CD4-positive, alpha-beta T cell treated with Interleukin-2 at 100 ng/mL for 4 hours (primary cell): ENCODE data around the gene PBX4.
A peak's percentile ranks its signal among the peaks of the same experiment; 100 is the strongest.

Experiments
- DNase-seq: peaks from one replicate; pipeline ENCODE4 v3.0.0-alpha.2; 2020; ENCODE audit warnings: low spot score

The PBX4 gene

GRCh38 chr19:19649155-19649554, 30.7 kb upstream of the PBX4 start:
- DNase-seq: no peak

- no peak for DNase-seq
Observed at GRCh38 chr19:19647037-19647835, 28.7 kb upstream of the PBX4 start.

- no peak for DNase-seq
Observed at GRCh38 chr19:19645233-19645870, 26.9 kb upstream of the PBX4 start.

GRCh38 chr19:19644054-19644388, 25.5 kb upstream of the PBX4 start:
- no peak for DNase-seq

- peak; percentile 89 for DNase-seq
Observed at GRCh38 chr19:19643158-19644053, 24.9 kb upstream of the PBX4 start, which contains the start of gene GMIP. GMIP (minus strand) TSS chr19:19643657; CDS start chr19:19643529, 128 bp downstream.

GRCh38 chr19:19642506-19643157, 24.1 kb upstream of the PBX4 start:
- peak; percentile 47 for DNase-seq

GRCh38 chr19:19637523-19638251, 19.2 kb upstream of the PBX4 start:
- no peak for DNase-seq

- DNase-seq: no peak
Observed at GRCh38 chr19:19637186-19637522, 18.7 kb upstream of the PBX4 start.

GRCh38 chr19:19636573-19637185, 18.2 kb upstream of the PBX4 start:
- DNase-seq: no peak

- no peak for DNase-seq
Observed at GRCh38 chr19:19635313-19635702, 16.8 kb upstream of the PBX4 start.

GRCh38 chr19:19634516-19635312, 16.2 kb upstream of the PBX4 start:
- DNase-seq: no peak

GRCh38 chr19:19633711-19634515, 15.4 kb upstream of the PBX4 start:
- DNase-seq: no peak

- DNase-seq: no peak
Observed at GRCh38 chr19:19632661-19633060, 14.2 kb upstream of the PBX4 start.

- DNase-seq: no peak
Observed at GRCh38 chr19:19631346-19631745, 12.9 kb upstream of the PBX4 start.

GRCh38 chr19:19630426-19630825, 11.9 kb upstream of the PBX4 start:
- DNase-seq: no peak

GRCh38 chr19:19630062-19630414, 11.6 kb upstream of the PBX4 start:
- no peak for DNase-seq

- DNase-seq: peak; percentile 44
Observed at GRCh38 chr19:19628501-19629134, 10.1 kb upstream of the PBX4 start.

GRCh38 chr19:19627621-19628500, 9.4 kb upstream of the PBX4 start, which contains the start of gene LPAR2:
LPAR2 (minus strand) TSS chr19:19628220; CDS start chr19:19627275, 945 bp downstream.
- peak; percentile 74 for DNase-seq
